Fibroblast of lung (primary cell): ENCODE measurements around the gene RNF181. TPM values are rescaled to one million over a fixed set of nuclear protein-coding genes. Genes with fewer than 3 reads are reported as not detected.
A peak's percentile ranks its signal among the peaks of the same experiment; 100 is the strongest.
"Not testable (repeated sequence)": the region's sequence is repeated elsewhere in the genome, so short reads cannot be mapped to it uniquely, and the experiment has no call there.

Experiments used
- DNase-seq, 2 donors: peaks; one replicate each; pipeline versions ENCODE4 v3.0.0 to v3.0.0-alpha.2; 2010; ENCODE audit warnings: low read depth in 2 of 2
- H2AFZ ChIP-seq: 2 replicates; pipeline ENCODE4 v1.5.1; 2012; ENCODE audit warnings: low read length, control low read depth, inconsistent platforms
- H3K27ac ChIP-seq: 2 replicates; pipeline ENCODE4 v1.5.1; 2011; ENCODE audit warnings: low read length, control low read depth; ENCODE audit not compliant: insufficient read depth
- H3K27me3 ChIP-seq: 2 replicates; pipeline ENCODE4 v1.5.1; 2011; ENCODE audit warnings: mild to moderate bottlenecking, low read length; ENCODE audit not compliant: control insufficient read depth, insufficient read depth
- H3K36me3 ChIP-seq: 2 replicates; pipeline ENCODE4 v1.5.1; 2011; ENCODE audit warnings: low read length; ENCODE audit not compliant: control insufficient read depth, insufficient read depth
- H3K4me1 ChIP-seq: 2 replicates; pipeline ENCODE4 v1.5.1; 2011; ENCODE audit warnings: low read length; ENCODE audit not compliant: control insufficient read depth, insufficient read depth; ENCODE audit errors: extremely low read depth
- H3K4me2 ChIP-seq: 2 replicates; pipeline ENCODE4 v1.5.1; 2011; ENCODE audit warnings: low read length, control low read depth; ENCODE audit not compliant: insufficient read depth; ENCODE audit errors: extremely low read depth
- H3K4me3 ChIP-seq, 4 experiments: fragments of 200-600 bp in 1 of 4; sonication (generic) in 1 of 4; replicated peaks in 1 of 4; 2 replicates each; pipeline ENCODE4 v1.5.1; 2011 to 2016; ENCODE audit warnings: low read length in 4 of 4, low read depth in 3 of 4, mild to moderate bottlenecking in 3 of 4, control low read depth in 2 of 4, inconsistent platforms in 1 of 4, mixed read lengths in 1 of 4; ENCODE audit not compliant: insufficient read depth in 1 of 4; ENCODE audit errors: control extremely low read depth in 1 of 4
- H3K79me2 ChIP-seq: 2 replicates; pipeline ENCODE4 v1.5.1; 2012; ENCODE audit warnings: mild to moderate bottlenecking, low read length, inconsistent platforms; ENCODE audit not compliant: control insufficient read depth, insufficient read depth
- H3K9ac ChIP-seq: 2 replicates; pipeline ENCODE4 v1.5.1; 2011; ENCODE audit warnings: mild to moderate bottlenecking, low read length, control low read depth; ENCODE audit not compliant: insufficient read depth
- H3K9me3 ChIP-seq: 2 replicates; pipeline ENCODE4 v1.5.1; 2012; ENCODE audit warnings: low read depth, low read length; ENCODE audit not compliant: control insufficient read depth, insufficient read depth
- H4K20me1 ChIP-seq: 2 replicates; pipeline ENCODE4 v1.5.1; 2011; ENCODE audit warnings: low read length; ENCODE audit not compliant: control insufficient read depth, insufficient read depth; ENCODE audit errors: extremely low read depth
- EZH2 ChIP-seq: IDR thresholded peaks from 2 replicates; pipeline ENCODE4 v1.5.1; 2012; ENCODE audit warnings: low read length, control low read depth, mild to moderate bottlenecking; ENCODE audit errors: missing control alignments
- polyA plus RNA-seq, 2 donors: library from polyadenylated mRNA; depleted of rRNA in 1 of 2; stranded (reverse) in 1 of 2; unstranded in 1 of 2; fragments of >200 nt; gene quantifications; 2 replicates each; pipeline ENCODE4 v1.2.1, GENCODE V29; 2011 to 2012; ENCODE audit warnings: missing spikeins in 1 of 2
- total RNA-seq: library from RNA; depleted of rRNA; stranded (reverse); fragments of >200 nt; gene quantifications from 2 replicates; pipeline ENCODE4 v1.2.1, GENCODE V29; 2014
- TF ChIP-seq, protein P1 (sequence below), 2 donors: IDR thresholded peaks in 1 of 2; conservative IDR thresholded peaks in 1 of 2; 1 replicate in 1 of 2; 2 replicates in 1 of 2; pipeline ENCODE4 v1.5.1; 2011 to 2012; ENCODE audit warnings: low read length in 2 of 2, control low read depth in 1 of 2, inconsistent platforms in 1 of 2, low read depth in 1 of 2, mild to moderate bottlenecking in 1 of 2

The RNF181 gene
- total and polyA plus RNA-seq, 2 donors (not counting 1 experiment from before 2014, with no cell fraction given): 247 to 276 TPM

- H3K27ac ChIP-seq: peak within 1 kb of the TSS; percentile 72
- no peaks in the 10 kb centered on the region for H3K27me3 ChIP-seq
- peaks cover 14% of the 10 kb centered on the region for H3K36me3 ChIP-seq
- H3K4me2 ChIP-seq: peak within 1 kb of the TSS; percentile 77
- DNase-seq: peak; percentile 85 to 89
- no peak for TF ChIP-seq EZH2
- TF ChIP-seq, protein P1, sequence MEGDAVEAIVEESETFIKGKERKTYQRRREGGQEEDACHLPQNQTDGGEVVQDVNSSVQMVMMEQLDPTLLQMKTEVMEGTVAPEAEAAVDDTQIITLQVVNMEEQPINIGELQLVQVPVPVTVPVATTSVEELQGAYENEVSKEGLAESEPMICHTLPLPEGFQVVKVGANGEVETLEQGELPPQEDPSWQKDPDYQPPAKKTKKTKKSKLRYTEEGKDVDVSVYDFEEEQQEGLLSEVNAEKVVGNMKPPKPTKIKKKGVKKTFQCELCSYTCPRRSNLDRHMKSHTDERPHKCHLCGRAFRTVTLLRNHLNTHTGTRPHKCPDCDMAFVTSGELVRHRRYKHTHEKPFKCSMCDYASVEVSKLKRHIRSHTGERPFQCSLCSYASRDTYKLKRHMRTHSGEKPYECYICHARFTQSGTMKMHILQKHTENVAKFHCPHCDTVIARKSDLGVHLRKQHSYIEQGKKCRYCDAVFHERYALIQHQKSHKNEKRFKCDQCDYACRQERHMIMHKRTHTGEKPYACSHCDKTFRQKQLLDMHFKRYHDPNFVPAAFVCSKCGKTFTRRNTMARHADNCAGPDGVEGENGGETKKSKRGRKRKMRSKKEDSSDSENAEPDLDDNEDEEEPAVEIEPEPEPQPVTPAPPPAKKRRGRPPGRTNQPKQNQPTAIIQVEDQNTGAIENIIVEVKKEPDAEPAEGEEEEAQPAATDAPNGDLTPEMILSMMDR (conservative IDR thresholded peaks at IDR 0.05 in 1 of 2, IDR thresholded peaks at IDR 0.05 in 1 of 2; ENCODE audit: low read depth in 1 of 2, low read length in 2 of 2): no peak
- peaks cover 28% of the 10 kb centered on the region for H3K4me1 ChIP-seq
- H4K20me1 ChIP-seq: no peaks in the 10 kb centered on the region
- no peaks in the 10 kb centered on the region for H3K9me3 ChIP-seq
- H3K9ac ChIP-seq: peak within 1 kb of the TSS; percentile 61
- peak within 1 kb of the TSS; percentile 92 for H2AFZ ChIP-seq
- peak within 1 kb of the TSS; percentile 85 to 97 (median 90) for H3K4me3 ChIP-seq
- H3K79me2 ChIP-seq: peaks cover 5% of the 10 kb centered on the region
Measured at GRCh38 chr2:85602476-85603234, 7.1 kb downstream of the RNF181 start, which contains the start of gene TMEM150A. TSS of gene TMEM150A (minus strand) at chr2:85602698. CDS start at chr2:85601948, 750 bp downstream.

- not testable (repeated sequence) for H3K27ac ChIP-seq, H3K79me2 ChIP-seq, H3K27me3 ChIP-seq, H3K9ac ChIP-seq, DNase-seq, H4K20me1 ChIP-seq, H3K9me3 ChIP-seq, H2AFZ ChIP-seq
- peaks cover 11% of the 10 kb centered on the region for H3K36me3 ChIP-seq
- peak overlapping the region in 2 of 4 experiments; percentile 2 to 85 for H3K4me3 ChIP-seq
- peaks cover 28% of the 10 kb centered on the region for H3K4me1 ChIP-seq
- H3K4me2 ChIP-seq: peak overlapping the region; percentile 76
Measured at GRCh38 chr2:85604133-85604444, 8.5 kb downstream of the RNF181 start.

DNA sequence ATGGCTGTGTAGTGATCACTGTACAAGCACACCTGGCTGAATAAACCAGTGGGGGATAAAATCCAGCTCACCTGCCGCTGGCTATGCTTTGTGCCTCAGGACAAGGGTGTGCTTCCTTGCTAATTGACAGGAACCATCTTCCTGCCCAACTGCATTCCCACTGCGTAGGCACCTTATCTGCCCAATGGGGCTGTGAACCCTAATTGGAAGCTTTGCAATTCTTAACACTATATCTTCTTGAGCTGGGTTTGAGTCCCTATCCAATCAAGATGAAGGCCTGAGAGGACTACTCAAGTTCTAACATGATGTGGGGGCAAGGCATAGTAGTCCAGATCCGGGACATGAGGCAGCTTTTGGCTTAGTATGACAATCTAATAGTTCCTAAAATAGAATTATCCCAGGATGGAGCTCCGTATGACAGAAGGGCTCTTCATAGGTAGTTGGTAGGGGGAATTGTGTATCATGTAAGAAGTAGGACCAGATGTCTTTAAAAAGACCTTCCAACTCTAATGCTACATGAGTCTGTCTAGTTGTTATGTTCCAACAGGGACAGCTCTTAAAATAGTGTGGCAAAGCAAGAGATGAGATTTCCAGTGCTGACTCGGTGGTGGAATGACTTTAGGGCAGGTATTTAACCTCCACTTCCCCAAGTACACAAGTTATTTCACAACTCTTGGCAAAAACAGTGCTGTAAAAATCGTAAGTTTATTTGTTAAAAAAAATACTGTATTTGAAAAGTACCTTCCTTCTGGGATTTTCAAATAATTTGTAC lies 9.2 kb downstream of the RNF181 start:
- peak overlapping the region in 1 of 4 experiments; percentile 15 for H3K4me3 ChIP-seq
- DNase-seq: peak in 1 of 2 donors; percentile 19
- H3K27me3 ChIP-seq: no peaks in the 10 kb centered on the region
- H3K4me1 ChIP-seq: peaks cover 28% of the 10 kb centered on the region
- peaks cover 10% of the 10 kb centered on the region for H3K36me3 ChIP-seq
- H2AFZ ChIP-seq: no peak overlapping the region
- H3K79me2 ChIP-seq: peaks cover 7% of the 10 kb centered on the region
- H4K20me1 ChIP-seq: no peaks in the 10 kb centered on the region
- peak overlapping the region; percentile 86 for H3K27ac ChIP-seq
- peak overlapping the region; percentile 11 for H3K4me2 ChIP-seq
- no peaks in the 10 kb centered on the region for H3K9me3 ChIP-seq
- no peak overlapping the region for H3K9ac ChIP-seq
- TF ChIP-seq, protein P1 (conservative IDR thresholded peaks at IDR 0.05 in 1 of 2, IDR thresholded peaks at IDR 0.05 in 1 of 2; ENCODE audit: low read depth in 1 of 2, low read length in 2 of 2): no peak
- TF ChIP-seq EZH2: no peak
